Fibroblast of the conjunctiva (primary cell): ENCODE data around the gene ACYP2.
"Not testable (repeated sequence)": the region's sequence is repeated elsewhere in the genome, so short reads cannot be mapped to it uniquely, and the experiment has no call there.

Experiments
- DNase-seq: peaks from one replicate; pipeline ENCODE4 v3.0.0-alpha.2; 2010; ENCODE audit warnings: low read depth

Gene ACYP2

DNA sequence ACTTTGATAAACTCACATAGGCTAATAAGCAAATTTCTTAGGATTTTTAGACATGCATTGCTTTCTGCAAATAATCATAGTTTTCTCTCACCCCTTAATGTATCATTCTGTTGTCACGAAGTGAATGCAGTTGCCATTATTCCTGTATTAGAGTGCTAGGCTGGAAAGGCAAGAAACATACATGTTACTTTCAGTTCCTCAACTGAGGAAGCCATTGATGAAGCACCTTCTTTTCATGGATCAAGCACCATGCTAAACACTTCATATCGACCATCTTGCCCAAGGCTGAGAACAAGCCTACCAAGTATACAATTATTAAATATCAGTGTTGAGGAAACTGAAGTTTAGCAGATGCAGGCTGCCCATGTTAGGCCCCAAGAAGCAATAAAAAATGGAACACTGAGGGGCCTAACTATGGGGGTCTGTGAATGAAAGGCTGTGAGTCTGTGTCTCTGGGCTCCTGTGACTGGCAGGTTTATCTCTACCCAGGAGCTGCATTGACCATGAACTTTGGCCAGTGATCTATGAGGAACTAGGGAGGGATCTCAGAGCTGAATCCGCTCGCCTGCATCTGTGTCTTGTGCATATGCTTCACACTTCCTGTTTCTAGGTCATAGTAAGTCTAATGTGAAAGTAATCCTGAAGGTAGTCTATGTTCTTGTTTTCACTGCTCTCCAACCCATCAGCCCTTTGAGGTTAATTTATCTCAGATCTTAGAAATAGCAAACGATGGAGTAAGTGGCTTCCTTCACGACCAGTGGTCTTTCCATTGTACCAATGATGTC is 156.6 kb downstream of the ACYP2 start:
- no peak for DNase-seq

DNA sequence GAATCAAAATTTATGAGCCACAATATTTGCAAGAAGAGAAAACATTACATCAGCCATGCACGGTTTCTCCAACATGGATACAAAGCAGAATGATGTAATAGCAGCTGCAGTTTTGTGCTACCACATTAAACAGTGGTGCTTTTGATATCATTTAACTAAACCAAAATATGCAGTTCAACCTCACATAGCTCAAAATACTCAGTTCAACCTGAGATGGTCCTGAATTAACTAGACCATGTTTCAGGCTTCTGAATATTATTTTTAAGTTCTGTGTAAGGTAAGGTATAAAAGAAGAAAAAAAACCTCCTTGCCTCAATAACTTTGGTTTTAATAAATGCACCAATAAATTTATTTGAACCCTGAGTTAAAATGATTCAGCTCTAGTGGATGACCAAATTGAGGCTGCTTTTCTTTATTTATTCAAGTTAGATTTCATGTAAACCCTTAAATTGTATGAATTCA is 159.4 kb downstream of the ACYP2 start:
- peak; percentile 85 for DNase-seq

DNA sequence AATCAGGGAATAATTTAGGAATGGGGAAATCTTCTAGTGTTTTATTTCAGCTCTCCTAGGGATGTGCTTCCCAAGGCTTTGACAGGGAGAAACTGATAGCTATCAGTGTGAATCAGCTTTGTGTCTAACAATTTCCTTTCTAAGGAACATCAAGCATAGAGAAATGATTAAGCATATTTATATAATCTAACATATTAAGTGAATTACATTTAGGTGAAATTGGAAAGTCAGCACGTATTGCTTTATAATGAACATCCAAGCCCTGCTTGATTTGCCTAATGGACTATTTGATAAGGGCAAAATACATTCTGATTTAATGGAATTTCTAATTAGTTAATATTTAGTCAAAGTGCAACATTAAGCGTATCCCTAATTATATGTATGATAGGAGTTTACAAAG is 160.1 kb downstream of the ACYP2 start:
- no peak for DNase-seq

DNA sequence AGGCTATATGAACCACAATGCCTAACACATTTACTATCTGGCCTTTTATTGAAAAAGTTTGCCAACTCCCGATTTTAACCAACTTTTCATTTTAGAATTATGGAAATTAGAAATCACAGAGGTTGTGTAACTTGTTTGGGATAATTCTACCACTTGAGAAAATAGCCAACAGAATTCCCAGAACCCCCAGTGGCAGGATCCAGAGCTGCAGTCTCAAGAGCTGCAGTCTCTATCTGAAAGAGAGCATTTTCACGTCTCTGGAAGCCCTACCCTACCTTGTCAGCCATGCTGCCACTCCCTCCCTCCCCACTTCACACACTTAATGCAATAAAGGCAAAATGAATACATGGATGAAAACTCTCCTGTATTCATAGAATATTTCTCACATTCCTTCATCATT is 164.0 kb downstream of the ACYP2 start:
- no peak for DNase-seq

DNA sequence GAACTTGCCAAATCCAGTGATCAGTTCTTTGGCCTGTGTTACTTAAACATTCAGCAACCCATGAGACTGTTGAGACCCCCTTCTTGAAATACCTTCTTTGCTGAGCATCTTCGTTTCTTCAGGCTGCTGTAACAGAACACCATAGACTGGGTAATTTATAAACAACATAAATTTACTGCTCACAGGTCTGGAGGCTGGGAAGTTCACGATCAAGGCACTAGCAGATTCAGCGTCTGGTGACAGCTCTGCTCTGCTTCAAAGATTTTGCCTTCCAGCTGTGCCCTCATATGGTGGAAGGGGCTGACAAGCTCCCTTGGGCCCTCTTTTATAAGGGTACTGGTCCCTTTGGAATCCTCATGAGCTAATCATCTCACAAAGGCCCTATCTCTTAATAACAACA is 169.4 kb downstream of the ACYP2 start:
- DNase-seq: no peak

DNA sequence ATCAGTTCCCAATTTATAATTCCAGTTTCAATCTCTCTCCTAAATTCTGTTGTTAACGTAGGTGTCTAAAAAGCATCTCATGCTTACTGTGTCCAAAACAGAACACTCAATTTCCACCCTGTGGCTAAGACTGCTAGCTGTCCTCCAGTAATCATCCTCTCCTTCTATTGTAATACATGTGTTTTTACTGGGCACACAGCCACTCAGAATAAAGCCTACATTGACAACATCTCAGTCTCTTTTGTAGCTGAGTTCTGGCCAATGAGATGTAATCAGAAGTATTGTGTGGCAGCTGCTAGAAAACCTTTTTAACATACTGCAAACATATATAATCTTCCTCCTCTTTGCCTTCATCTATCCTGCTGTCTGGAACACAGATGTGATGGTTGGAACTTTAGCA is 170.0 kb downstream of the ACYP2 start:
- no peak for DNase-seq

DNA sequence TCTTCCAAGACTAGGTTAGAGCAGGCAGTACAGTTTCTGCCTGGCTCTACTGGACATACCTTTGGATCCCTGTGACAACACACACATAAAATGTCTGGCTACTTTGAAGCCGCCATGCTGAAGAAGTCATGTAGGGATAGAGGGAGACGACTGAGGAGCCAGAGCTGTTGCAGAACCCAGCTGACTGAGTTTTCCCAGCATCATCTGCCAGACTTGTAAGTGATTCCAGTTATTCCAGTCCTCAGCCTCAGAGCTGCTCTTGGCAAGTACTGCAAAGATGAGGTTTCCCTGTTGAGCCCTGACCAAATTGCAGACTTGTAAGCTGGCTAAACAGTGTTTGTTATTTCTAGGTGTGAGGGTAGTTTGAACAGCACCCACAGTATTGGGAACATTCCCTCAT is 172.1 kb downstream of the ACYP2 start:
- no peak for DNase-seq

DNA sequence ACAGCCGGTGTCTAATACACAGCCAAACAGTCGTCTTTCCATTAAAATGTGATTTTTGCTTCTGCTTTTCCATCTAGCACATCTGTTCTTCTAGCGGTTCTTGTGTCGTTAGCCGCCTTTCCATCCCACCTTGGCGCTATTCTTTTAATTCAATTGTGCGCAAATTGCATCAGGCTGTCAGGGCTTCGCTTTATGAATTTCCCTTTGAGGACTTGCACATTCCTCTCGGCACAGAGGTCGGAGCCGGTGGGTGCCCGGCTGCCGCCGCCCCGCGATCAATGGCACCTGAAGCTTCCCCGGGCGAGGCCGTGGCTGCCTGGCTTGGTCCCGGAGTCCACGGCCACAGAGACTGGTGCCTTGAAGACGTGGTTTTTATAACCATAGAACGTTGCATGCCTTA is 174.5 kb downstream of the ACYP2 start:
- no peak for DNase-seq

DNA sequence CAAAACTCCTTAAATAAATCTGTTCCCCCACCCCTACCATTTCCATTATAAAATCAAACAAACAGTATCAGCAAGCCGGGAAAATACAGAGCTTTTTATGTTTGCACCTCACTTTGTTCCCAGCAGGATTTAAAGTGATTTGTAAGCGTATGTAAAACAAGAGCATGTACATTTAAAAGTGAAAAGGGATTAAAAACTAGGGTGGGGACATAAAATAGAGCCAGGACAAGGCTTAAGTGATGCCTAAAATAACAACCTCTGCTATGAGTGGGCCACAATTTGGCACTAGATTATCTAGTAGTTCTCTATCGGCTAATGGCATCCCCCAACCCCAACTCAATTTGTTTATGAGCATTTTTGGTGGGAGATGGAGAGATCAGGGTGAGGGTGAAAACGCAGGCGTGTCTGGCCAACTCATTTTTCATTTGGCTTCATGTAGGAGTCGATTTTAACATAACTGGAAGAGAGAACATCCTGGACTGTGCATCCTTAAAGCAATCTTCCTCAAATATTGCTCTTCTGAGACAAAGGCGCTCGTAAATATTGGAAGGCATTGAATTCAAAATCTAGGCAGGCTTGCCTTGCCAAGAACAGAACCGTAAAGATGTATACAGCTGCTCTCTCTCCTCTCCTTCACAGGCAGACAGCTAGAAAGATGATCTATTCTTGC is 175.1 kb downstream of the ACYP2 start:
- no peak for DNase-seq

DNA sequence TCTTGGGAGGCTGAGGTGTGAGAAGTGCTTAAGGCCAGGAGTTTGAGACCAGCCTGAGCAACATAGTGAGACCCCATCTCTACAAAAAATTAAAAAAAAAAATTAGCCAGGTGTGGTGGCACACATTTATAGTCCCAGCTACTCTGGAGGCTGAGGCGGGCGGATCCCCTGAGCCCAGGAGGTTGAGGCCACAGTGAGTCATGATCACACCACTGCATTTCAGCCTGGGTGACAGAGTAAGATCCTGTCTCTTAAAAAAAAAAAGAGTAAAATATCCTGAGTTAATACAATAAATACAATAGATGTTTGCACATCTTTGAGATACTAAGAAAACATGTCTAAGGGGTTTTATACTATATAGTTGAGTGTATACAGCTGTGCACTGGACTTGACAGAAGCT is 179.2 kb downstream of the ACYP2 start:
- not testable (repeated sequence) for DNase-seq

DNA sequence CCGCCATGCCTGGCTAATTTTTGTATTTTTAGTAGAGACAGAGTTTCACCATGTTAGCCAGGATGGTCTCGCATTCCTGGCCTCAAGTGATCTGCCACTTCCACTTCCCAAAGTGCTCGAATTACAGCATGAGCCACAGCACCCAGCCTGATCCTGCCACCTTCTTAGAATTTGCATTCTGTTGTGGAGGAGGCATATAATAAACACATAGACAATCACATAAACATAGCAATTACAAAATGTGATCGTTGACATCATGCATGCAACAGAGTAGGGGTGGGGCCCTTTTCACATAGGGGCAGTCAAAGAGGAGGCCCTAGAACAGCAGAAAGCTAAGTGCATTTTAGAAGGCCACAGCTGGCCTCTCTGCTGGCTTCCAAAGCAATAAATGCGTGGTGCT is 180.5 kb downstream of the ACYP2 start:
- DNase-seq: no peak

DNA sequence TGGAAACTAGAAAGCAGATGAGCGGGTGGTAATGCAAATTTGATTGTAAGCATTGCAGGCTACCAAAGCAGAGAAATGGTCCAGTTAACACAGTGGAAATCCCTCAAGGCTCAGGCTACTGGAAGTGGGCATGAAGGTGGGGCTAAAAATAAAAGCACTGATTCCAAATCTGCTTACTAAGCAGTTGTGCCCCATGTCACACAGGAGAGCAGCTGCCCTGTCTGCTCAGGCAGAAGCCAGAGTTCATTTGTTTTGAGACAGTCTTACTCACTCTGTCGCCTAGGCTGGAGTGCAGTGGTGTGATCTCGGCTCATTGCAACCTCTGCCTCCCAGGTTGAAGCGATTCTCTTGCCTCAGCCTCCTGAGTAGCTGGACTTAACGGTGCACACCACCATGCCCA is 183.1 kb downstream of the ACYP2 start:
- DNase-seq: no peak

DNA sequence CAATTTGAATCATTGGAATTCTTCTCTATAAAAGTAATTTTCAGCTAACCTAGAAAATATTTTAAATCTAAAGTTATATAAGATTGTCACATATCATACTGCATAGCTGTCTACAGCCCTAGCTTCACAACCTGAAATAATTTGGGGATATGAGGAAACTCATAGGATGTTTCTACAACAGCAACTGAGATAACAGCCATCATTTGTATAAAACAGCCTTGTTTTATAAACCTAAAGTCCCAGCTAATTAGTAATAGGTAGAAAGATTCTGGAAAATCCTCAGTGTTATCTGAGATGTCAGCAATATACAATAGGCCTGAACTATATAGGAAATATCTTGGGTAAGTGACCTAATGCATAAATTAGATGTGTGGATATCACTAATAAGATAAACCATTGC is 188.2 kb downstream of the ACYP2 start:
- no peak for DNase-seq

DNA sequence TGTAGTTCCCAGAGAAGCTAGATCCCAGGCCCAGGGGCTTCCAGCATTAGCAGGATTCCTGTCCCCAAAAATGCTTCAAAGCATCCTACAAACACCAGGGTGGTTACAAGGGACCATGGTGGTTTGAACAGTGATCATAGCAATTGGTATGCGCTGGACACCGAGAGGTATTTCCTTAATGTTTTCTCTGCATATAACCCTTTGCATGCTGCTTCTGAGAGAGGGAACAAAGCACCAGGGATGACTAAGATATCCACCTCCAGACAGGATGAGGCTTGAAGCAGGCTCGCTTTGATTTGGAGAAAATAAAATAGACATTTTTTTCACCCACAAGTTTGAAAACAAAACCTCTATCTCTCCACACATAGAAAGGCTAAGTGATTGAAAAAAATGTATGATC is 191.1 kb downstream of the ACYP2 start:
- no peak for DNase-seq

DNA sequence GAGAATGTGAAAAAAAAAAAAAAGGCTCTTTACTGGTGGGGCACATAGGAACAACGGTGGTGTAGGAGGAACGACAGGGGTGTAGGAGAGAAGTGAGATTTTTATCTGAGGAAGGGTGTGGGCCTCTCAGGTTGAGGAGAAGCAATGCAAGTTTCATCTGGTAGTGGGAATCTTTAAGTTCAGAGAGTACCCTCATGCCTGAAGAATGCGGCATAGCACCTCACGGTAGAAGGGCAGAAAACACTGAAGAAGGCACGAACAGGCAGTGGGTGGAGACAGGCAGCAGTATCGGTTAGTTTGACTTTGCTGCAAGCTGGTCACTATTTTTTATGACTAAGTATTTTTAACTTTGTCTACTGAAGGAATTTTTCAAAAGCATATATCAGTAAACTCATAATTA is 192.8 kb downstream of the ACYP2 start:
- DNase-seq: no peak

DNA sequence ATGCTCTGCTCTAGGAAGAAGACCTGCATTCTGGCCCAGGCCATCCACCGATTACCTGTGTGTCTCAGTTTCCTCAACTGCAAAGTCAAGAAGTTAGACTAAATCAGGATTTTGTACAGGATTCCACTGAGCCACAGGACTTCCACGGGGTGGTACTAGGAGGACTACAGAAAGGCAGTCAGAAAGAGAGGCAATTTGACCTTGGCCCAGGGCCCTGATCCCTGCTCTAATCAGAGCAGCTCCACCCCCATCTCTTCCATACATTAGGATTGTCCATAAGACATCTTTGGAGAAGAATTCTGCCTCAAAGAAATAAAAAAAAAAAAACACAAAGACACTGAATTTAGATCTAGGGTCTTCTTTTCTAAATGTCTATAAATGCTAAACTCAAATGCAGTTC is 193.4 kb downstream of the ACYP2 start:
- no peak for DNase-seq

DNA sequence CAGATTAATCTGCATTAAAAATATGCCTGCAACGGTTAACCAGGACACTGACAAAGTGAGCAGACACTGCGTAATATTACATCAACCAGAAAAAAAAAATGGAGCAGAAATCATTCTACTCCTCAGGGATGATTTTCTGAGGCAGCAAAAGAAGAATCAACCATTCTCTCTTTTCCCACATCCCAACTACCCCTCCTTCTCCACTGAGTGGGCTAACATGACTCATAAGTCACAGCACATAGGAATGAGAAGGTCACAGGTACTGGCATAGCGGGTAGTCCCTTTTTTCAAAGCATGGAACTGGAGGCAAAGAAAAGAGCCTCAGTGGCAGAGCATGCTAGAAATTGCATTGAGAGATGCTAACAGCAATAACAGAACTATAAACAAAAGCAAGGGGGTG is 194.9 kb downstream of the ACYP2 start:
- no peak for DNase-seq

DNA sequence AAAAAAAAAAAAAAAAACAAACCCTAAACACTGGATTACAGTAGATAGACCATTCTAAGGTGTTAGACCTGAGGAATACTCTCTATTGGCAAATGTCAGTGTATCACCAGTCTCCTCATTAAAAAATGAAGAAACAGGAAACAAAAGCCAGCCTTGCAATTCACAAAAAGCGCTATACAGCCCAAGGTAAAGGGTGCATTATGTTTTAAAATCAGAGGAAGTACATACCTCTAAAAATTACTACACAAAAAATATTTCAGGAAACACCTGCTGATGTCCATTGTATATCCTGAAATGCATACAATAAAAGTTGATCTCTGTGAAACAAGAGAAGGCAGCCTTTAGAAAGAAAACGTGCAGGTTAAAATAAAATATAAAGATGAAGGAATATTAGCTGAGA is 195.5 kb downstream of the ACYP2 start:
- DNase-seq: no peak

DNA sequence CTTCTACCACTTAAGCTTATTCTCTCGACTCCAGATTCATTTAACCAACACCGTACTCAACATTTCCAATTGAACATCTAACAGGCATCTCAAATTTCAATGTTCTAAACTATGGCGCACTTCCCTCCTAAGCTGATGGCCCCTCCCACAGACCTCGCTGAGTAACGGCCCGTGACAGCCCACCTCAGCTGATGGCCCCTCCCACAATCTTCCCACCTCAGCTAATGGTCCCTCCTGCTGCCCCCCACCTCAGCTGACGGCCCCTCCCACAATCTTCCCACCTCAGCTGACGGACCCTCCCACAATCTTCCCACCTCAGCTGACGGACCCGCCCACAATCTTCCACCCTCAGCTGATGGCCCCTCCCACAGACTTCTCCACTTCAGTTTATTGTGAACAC is 197.7 kb downstream of the ACYP2 start:
- DNase-seq: no peak

DNA sequence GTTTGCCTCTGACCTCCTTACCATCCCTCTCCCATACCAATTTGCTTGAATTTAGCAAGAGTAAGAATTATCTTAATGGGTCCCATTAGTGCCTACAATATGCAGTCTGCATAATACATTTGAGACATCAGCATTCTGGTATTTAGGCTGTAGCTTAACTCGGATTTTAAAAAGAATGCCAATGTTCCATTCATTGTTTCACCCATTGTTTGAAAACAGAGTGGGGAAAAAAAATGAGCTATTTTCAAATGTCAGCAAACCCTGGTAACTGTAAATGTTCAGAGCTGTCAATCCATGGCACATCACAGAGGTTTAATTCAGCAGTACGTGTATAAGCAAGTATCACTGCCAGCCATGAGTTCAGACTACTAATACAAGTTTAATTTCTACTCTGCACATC is 202.6 kb downstream of the ACYP2 start:
- DNase-seq: no peak

DNA sequence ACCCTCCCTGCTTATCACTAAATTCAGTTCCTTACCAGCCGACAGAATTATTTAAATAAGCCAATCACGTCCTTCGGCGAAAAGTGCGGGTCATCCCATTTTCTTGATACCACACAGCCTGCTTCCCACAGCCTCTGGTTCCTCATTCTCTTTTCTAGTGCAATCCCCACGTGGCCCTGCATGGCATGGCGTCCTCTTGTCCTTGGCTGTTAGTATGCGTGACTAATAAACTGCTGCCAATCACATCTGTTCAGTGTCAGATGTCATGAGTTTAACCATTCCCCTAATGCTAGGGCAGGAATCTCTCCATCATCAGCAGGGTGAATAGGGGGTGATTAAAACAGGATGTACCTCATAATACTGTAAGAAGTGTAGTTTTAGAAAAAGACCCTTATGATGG is 203.4 kb downstream of the ACYP2 start:
- no peak for DNase-seq

DNA sequence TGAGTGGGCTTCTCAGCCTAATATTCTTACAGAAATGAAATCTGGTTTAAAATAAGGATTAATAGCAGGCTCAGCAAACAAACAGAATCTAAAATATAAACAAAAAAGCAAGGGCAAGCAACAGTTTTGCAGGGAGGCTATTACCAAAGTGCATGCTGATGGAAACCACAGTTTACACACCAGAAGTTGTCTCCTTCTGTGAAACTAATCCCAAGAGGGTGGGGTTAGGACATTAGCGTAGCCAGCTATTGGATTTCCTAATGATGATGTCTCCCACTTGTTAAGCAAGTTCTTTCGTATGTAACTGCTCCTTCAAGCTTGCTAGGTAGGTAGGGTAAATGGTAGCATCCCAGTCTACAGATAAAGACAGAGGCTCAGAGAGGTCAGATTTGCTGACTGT is 205.6 kb downstream of the ACYP2 start:
- no peak for DNase-seq

DNA sequence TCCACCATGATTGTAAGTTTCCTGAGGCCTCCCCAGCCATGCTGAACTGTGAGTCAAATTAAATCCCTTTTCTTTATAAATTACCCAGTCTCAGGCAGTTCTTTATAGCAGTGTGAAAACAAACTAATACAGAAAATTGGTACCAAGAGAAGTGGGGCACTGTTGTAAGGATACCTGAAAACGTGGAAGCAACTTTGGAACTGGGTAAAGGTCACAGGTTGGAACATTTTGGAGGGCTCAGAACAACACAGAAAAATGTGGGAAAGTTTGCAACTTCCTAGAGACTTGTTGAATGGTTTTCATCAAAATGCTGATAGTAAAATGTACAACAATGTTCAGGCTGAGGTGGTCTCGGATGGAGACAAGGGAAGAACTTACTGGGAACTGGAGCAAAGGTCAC is 209.1 kb downstream of the ACYP2 start:
- not testable (repeated sequence) for DNase-seq

DNA sequence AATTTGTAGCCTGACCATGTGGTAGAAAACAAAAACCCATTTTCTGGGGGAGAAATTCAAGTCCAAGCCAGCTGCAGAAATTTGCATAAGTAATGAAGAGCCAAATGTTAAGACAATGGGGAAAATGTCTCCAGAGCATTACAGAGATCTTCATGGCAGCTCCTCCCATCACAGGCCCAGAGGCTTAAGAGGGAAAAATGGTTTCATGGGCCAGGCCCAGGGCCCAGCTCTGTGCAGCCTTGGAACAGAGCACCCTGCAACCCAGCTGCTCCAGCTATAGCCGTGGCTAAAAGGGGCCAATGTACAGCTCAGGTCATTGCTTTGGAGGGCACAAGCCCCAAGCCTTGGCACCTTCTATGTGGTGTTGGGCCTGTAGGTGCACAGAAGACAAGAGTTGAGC is 209.7 kb downstream of the ACYP2 start:
- DNase-seq: no peak
